Measurements from ENCODE around the gene C15orf61. TPM values are rescaled to one million over a fixed set of nuclear protein-coding genes. Genes with fewer than 3 reads are reported as not detected.
A peak's percentile ranks its signal among the peaks of the same experiment; 100 is the strongest.

The C15orf61 gene
- total RNA-seq (2014; rRNA removed; shearing (Covaris generic); ENCODE audit: low replicate concordance): 13.3 and 19.7 TPM in 2 replicates

DNA sequence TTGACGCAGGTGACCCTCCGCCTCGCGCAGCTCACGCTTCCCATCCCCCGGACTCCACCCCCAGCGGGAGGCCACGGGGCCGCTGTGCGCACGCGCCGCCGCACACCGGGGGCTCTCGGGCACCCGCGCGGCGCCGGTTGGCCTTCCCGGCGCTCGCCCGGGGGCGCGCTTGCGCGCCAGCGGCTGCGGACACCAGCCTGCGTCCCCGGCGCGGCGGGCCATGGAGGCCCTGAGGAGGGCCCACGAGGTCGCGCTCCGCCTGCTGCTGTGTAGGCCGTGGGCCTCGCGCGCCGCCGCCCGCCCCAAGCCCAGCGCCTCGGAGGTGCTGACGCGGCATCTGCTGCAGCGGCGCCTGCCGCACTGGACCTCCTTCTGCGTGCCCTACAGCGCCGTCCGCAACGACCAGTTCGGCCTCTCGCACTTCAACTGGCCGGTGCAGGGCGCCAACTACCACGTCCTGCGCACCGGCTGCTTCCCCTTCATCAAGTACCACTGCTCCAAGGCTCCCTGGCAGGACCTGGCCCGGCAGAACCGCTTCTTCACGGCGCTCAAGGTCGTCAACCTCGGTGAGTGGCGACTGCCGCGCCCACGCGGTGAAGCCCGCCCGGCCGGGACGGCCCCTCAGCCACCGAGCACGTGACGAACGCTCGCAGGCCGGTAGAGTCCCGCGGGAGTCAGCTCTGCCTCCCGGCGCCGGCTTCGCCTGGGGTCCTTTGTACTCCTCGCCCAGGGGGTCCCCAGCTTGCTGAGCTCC lies at the start of gene C15orf61:
TSS of gene C15orf61 (plus strand) at position 103 of the 754 bp plus-strand sequence. CDS start at position 221, 118 bp downstream.
- peak; percentile 95 for DNase-seq
- Histone ChIP-seq H3K9me3 (ENCODE audit: low read length) (no peaks in the 10 kb centered on the region), H4K20me1 (ENCODE audit: insufficient read depth, low read depth, low read length) (peaks cover 4% of the 10 kb centered on the region; the same call in 1 of the 2 replicates), H3K9ac (ENCODE audit: low read length) (peak within 1 kb of the TSS; percentile 88), H3K4me3 (ENCODE audit: low read length) (peak within 1 kb of the TSS; percentile 78), H3K4me2 (ENCODE audit: low read depth, low read length, poor library complexity, severe bottlenecking) (peak within 1 kb of the TSS; percentile 90), H3K9me2 (replicated peaks; ENCODE audit: insufficient read depth, low read length) (no peaks in the 10 kb centered on the region), H3K79me2 (ENCODE audit: low read length) (peaks cover 46% of the 10 kb centered on the region), H3K4me1 (ENCODE audit: low read length) (peaks cover 30% of the 10 kb centered on the region), H2AFZ (ENCODE audit: low read length) (peak within 1 kb of the TSS; percentile 82), H3K27me3 (ENCODE audit: low read length) (no peaks in the 10 kb centered on the region), H3K36me3 (ENCODE audit: insufficient read depth, low read length) (peaks cover under 1% of the 10 kb centered on the region), H3K27ac (ENCODE audit: low read length) (peak within 1 kb of the TSS; percentile 60)

GRCh38 chr15:67472957-67473356 lies 48.0 kb upstream of the C15orf61 start:
- H3K36me3 ChIP-seq (ENCODE audit: insufficient read depth, low read length): no peaks in the 10 kb centered on the region
- H3K9me2 ChIP-seq (replicated peaks; ENCODE audit: insufficient read depth, low read length): no peaks in the 10 kb centered on the region
- H3K4me1 ChIP-seq (ENCODE audit: low read length): no peaks in the 10 kb centered on the region
- no peaks in the 10 kb centered on the region for H4K20me1 ChIP-seq (ENCODE audit: insufficient read depth, low read depth, low read length)
- no peak for DNase-seq
- no peak overlapping the region for H3K4me3 ChIP-seq (ENCODE audit: low read length)
- no peak overlapping the region for H3K9ac ChIP-seq (ENCODE audit: low read length)
- H3K4me2 ChIP-seq (ENCODE audit: low read depth, low read length, poor library complexity, severe bottlenecking): no peak overlapping the region
- no peaks in the 10 kb centered on the region for H3K79me2 ChIP-seq (ENCODE audit: low read length)
- no peak overlapping the region for H2AFZ ChIP-seq (ENCODE audit: low read length)
- H3K9me3 ChIP-seq (ENCODE audit: low read length): no peaks in the 10 kb centered on the region
- H3K27ac ChIP-seq (ENCODE audit: low read length): no peak overlapping the region
- no peaks in the 10 kb centered on the region for H3K27me3 ChIP-seq (ENCODE audit: low read length)

GRCh38 chr15:67474405-67475110 lies 46.4 kb upstream of the C15orf61 start:
- Histone ChIP-seq H3K4me3 (ENCODE audit: low read length) (no peak overlapping the region), H3K4me2 (ENCODE audit: low read depth, low read length, poor library complexity, severe bottlenecking) (no peak overlapping the region), H3K27me3 (ENCODE audit: low read length) (no peaks in the 10 kb centered on the region), H3K79me2 (ENCODE audit: low read length) (no peaks in the 10 kb centered on the region), H2AFZ (ENCODE audit: low read length) (no peak overlapping the region), H3K4me1 (ENCODE audit: low read length) (no peaks in the 10 kb centered on the region), H4K20me1 (ENCODE audit: insufficient read depth, low read depth, low read length) (no peaks in the 10 kb centered on the region), H3K9me2 (replicated peaks; ENCODE audit: insufficient read depth, low read length) (no peaks in the 10 kb centered on the region), H3K9me3 (ENCODE audit: low read length) (no peaks in the 10 kb centered on the region), H3K36me3 (ENCODE audit: insufficient read depth, low read length) (no peaks in the 10 kb centered on the region), H3K27ac (ENCODE audit: low read length) (no peak overlapping the region), H3K9ac (ENCODE audit: low read length) (no peak overlapping the region)
- DNase-seq: no peak

GRCh38 chr15:67479781-67480505 lies 41.0 kb upstream of the C15orf61 start:
- Histone ChIP-seq H3K4me3 (ENCODE audit: low read length) (no peak overlapping the region), H3K9ac (ENCODE audit: low read length) (no peak overlapping the region), H3K9me2 (replicated peaks; ENCODE audit: insufficient read depth, low read length) (no peaks in the 10 kb centered on the region), H3K36me3 (ENCODE audit: insufficient read depth, low read length) (no peaks in the 10 kb centered on the region), H3K4me2 (ENCODE audit: low read depth, low read length, poor library complexity, severe bottlenecking) (no peak overlapping the region), H3K27ac (ENCODE audit: low read length) (no peak overlapping the region), H3K4me1 (ENCODE audit: low read length) (no peaks in the 10 kb centered on the region), H3K9me3 (ENCODE audit: low read length) (no peaks in the 10 kb centered on the region), H3K27me3 (ENCODE audit: low read length) (no peaks in the 10 kb centered on the region), H2AFZ (ENCODE audit: low read length) (no peak overlapping the region), H4K20me1 (ENCODE audit: insufficient read depth, low read depth, low read length) (no peaks in the 10 kb centered on the region), H3K79me2 (ENCODE audit: low read length) (no peaks in the 10 kb centered on the region)
- DNase-seq: no peak

DNA sequence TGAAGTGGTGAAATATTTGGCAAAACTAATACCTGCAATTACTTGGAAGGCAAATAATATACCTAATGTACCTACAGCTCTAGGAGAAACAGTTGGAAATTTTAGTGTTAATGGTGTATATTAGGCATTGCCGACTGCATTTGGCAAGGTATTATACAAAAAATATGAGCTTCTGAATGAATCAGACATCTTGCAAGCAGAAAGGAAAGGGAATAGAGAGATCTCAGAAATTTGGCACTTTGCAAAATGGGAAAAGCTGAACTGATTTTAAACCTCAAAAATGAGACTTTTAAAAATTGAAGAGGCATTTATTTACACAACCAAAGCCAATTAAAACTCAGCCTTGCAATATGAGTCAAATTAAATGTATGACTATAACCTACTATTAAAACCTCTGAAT lies 40.2 kb upstream of the C15orf61 start:
- Histone ChIP-seq H3K79me2 (ENCODE audit: low read length) (no peaks in the 10 kb centered on the region), H3K9ac (ENCODE audit: low read length) (no peak overlapping the region), H3K27me3 (ENCODE audit: low read length) (no peaks in the 10 kb centered on the region), H3K4me2 (ENCODE audit: low read depth, low read length, poor library complexity, severe bottlenecking) (no peak overlapping the region), H2AFZ (ENCODE audit: low read length) (no peak overlapping the region), H3K9me3 (ENCODE audit: low read length) (no peaks in the 10 kb centered on the region), H3K27ac (ENCODE audit: low read length) (no peak overlapping the region), H4K20me1 (ENCODE audit: insufficient read depth, low read depth, low read length) (no peaks in the 10 kb centered on the region), H3K36me3 (ENCODE audit: insufficient read depth, low read length) (no peaks in the 10 kb centered on the region), H3K9me2 (replicated peaks; ENCODE audit: insufficient read depth, low read length) (no peaks in the 10 kb centered on the region), H3K4me1 (ENCODE audit: low read length) (no peaks in the 10 kb centered on the region), H3K4me3 (ENCODE audit: low read length) (no peak overlapping the region)
- DNase-seq: no peak

DNA sequence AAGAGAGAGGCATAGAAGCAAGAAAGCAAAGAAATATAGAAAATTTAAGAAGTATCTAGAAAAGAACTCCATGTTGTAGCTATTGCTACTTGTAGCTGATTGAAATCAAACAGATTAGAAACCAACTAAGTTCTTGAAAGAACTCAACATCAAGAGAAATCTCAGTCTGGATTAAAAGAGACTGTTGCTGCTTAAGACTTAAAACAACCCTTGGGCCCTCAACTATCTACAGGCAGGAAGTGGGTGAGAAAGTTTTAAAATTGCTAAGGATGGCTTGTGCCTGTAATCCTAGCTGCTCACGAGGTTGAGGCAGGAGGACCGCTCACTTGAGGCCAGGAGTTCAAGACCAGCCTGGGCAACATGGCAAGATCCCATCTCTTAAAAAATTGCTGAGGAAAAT lies 39.3 kb upstream of the C15orf61 start:
- Histone ChIP-seq H3K27me3 (ENCODE audit: low read length) (no peaks in the 10 kb centered on the region), H3K9ac (ENCODE audit: low read length) (no peak overlapping the region), H3K4me2 (ENCODE audit: low read depth, low read length, poor library complexity, severe bottlenecking) (no peak overlapping the region), H3K36me3 (ENCODE audit: insufficient read depth, low read length) (no peaks in the 10 kb centered on the region), H2AFZ (ENCODE audit: low read length) (no peak overlapping the region), H3K27ac (ENCODE audit: low read length) (no peak overlapping the region), H3K79me2 (ENCODE audit: low read length) (no peaks in the 10 kb centered on the region), H3K9me3 (ENCODE audit: low read length) (no peaks in the 10 kb centered on the region), H3K9me2 (replicated peaks; ENCODE audit: insufficient read depth, low read length) (no peaks in the 10 kb centered on the region), H3K4me1 (ENCODE audit: low read length) (no peaks in the 10 kb centered on the region), H3K4me3 (ENCODE audit: low read length) (no peak overlapping the region), H4K20me1 (ENCODE audit: insufficient read depth, low read depth, low read length) (no peaks in the 10 kb centered on the region)
- no peak for DNase-seq

DNA sequence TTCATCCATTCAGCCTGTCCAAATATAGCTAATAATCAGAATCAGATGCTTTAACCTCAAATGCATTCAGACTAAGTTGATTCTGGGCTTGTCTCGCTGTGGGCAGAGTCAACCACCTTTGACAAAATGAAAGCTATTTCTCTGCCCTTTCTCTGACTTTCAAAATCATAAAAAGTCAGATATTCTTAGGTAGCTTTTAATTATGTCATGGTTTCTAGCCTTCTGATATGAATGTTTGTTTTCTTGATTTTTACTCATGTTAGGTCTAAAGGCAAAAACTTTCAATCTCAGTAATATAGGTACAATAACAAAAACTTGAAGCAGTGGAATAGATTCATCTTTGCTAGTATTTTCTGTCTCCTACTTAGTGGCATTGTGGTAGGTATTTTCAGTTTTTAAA lies 25.3 kb upstream of the C15orf61 start:
- H3K9me3 ChIP-seq (ENCODE audit: low read length): no peaks in the 10 kb centered on the region
- no peaks in the 10 kb centered on the region for H3K79me2 ChIP-seq (ENCODE audit: low read length)
- no peak for DNase-seq
- H4K20me1 ChIP-seq (ENCODE audit: insufficient read depth, low read depth, low read length): no peaks in the 10 kb centered on the region
- H3K27me3 ChIP-seq (ENCODE audit: low read length): no peaks in the 10 kb centered on the region
- H3K9ac ChIP-seq (ENCODE audit: low read length): no peak overlapping the region
- H3K4me2 ChIP-seq (ENCODE audit: low read depth, low read length, poor library complexity, severe bottlenecking): no peak overlapping the region
- no peak overlapping the region for H2AFZ ChIP-seq (ENCODE audit: low read length)
- H3K27ac ChIP-seq (ENCODE audit: low read length): no peak overlapping the region
- H3K4me3 ChIP-seq (ENCODE audit: low read length): no peak overlapping the region
- no peaks in the 10 kb centered on the region for H3K9me2 ChIP-seq (replicated peaks; ENCODE audit: insufficient read depth, low read length)
- H3K36me3 ChIP-seq (ENCODE audit: insufficient read depth, low read length): no peaks in the 10 kb centered on the region
- peaks cover 8% of the 10 kb centered on the region for H3K4me1 ChIP-seq (ENCODE audit: low read length)

All from Karpas-422 (cell line).